ENCODE data around the gene TBC1D2B.

Gene TBC1D2B

GRCh38 chr15:78077053-78077870 is at the start of gene TBC1D2B:
Gene TBC1D2B, minus strand, starts transcription at chr15:78077711. Its CDS starts 59 bp downstream, at chr15:78077652.
- FAIRE-seq: no peak
- DNase-seq (ENCODE audit: extremely low spot score, insufficient read length, low read depth): peak; percentile 57

GRCh38 chr15:78125267-78125666 is 47.8 kb upstream of the TBC1D2B start:
- DNase-seq (ENCODE audit: extremely low spot score, insufficient read length, low read depth) (no peak), FAIRE-seq (no peak)

GRCh38 chr15:78120523-78120922 is 43.0 kb upstream of the TBC1D2B start:
- FAIRE-seq: no peak
- no peak for DNase-seq (ENCODE audit: extremely low spot score, insufficient read length, low read depth)

GRCh38 chr15:78112551-78112950 is 35.0 kb upstream of the TBC1D2B start:
- FAIRE-seq: no peak
- no peak for DNase-seq (ENCODE audit: extremely low spot score, insufficient read length, low read depth)

GRCh38 chr15:78111788-78112187 is 34.3 kb upstream of the TBC1D2B start:
- FAIRE-seq (no peak), DNase-seq (ENCODE audit: extremely low spot score, insufficient read length, low read depth) (no peak)

GRCh38 chr15:78110916-78111475 is 33.5 kb upstream of the TBC1D2B start:
- DNase-seq (ENCODE audit: extremely low spot score, insufficient read length, low read depth) (no peak), FAIRE-seq (no peak)

GRCh38 chr15:78110096-78110495 is 32.6 kb upstream of the TBC1D2B start:
- FAIRE-seq: no peak
- DNase-seq (ENCODE audit: extremely low spot score, insufficient read length, low read depth): no peak

- FAIRE-seq (no peak), DNase-seq (ENCODE audit: extremely low spot score, insufficient read length, low read depth) (no peak)
Measured at GRCh38 chr15:78109156-78109555, 31.6 kb upstream of the TBC1D2B start.

- FAIRE-seq (peak; percentile 82), DNase-seq (ENCODE audit: extremely low spot score, insufficient read length, low read depth) (peak; percentile 67)
Measured at GRCh38 chr15:78108300-78109084, 31.0 kb upstream of the TBC1D2B start.

- FAIRE-seq: no peak
- no peak for DNase-seq (ENCODE audit: extremely low spot score, insufficient read length, low read depth)
Measured at GRCh38 chr15:78107471-78107870, 30.0 kb upstream of the TBC1D2B start.

- no peak for DNase-seq (ENCODE audit: extremely low spot score, insufficient read length, low read depth)
- peak; percentile 71 for FAIRE-seq
Measured at GRCh38 chr15:78105476-78106241, 28.1 kb upstream of the TBC1D2B start.

GRCh38 chr15:78104566-78105475 is 27.3 kb upstream of the TBC1D2B start:
- FAIRE-seq (no peak), DNase-seq (ENCODE audit: extremely low spot score, insufficient read length, low read depth) (no peak)

- DNase-seq (ENCODE audit: extremely low spot score, insufficient read length, low read depth): no peak
Measured at GRCh38 chr15:78104119-78104479, 26.6 kb upstream of the TBC1D2B start.

GRCh38 chr15:78103406-78104118 is 26.1 kb upstream of the TBC1D2B start:
- FAIRE-seq (peak; percentile 90), DNase-seq (ENCODE audit: extremely low spot score, insufficient read length, low read depth) (peak; percentile 58)

More at GRCh38 chr15:78104119-78104479, 26.6 kb upstream of the TBC1D2B start:
- FAIRE-seq: no peak

- DNase-seq (ENCODE audit: extremely low spot score, insufficient read length, low read depth) (no peak), FAIRE-seq (no peak)
Measured at GRCh38 chr15:78102741-78103140, 25.2 kb upstream of the TBC1D2B start.

GRCh38 chr15:78102211-78102610 is 24.7 kb upstream of the TBC1D2B start:
- DNase-seq (ENCODE audit: extremely low spot score, insufficient read length, low read depth) (no peak), FAIRE-seq (no peak)

GRCh38 chr15:78101423-78102105 is 24.1 kb upstream of the TBC1D2B start:
- DNase-seq (ENCODE audit: extremely low spot score, insufficient read length, low read depth): no peak
- FAIRE-seq: no peak

GRCh38 chr15:78100886-78101285 is 23.4 kb upstream of the TBC1D2B start:
- FAIRE-seq (no peak), DNase-seq (ENCODE audit: extremely low spot score, insufficient read length, low read depth) (no peak)

All from GM18507 (cell line).